HCT116 (cell line): Measurements from ENCODE around the gene KIF5A.

ENCODE experiments used
- CBX3 ChIP-seq: IDR thresholded peaks from 2 replicates; pipeline ENCODE4 v1.6.1; 2012; ENCODE audit warnings: low read depth
- CTCF ChIP-seq, 3 experiments: fragments of 200-600 bp in 1 of 3; sonication (generic) in 1 of 3; IDR thresholded peaks in 2 of 3; conservative IDR thresholded peaks in 1 of 3; 2 replicates each; pipeline ENCODE4 v1.5.1; 2012 to 2017; ENCODE audit warnings: low read depth in 2 of 3, low read length in 2 of 3, antibody characterized with exemption in 1 of 3, borderline replicate concordance in 1 of 3, control low read depth in 1 of 3, mild to moderate bottlenecking in 1 of 3, mixed read lengths in 1 of 3, mixed run types in 1 of 3, moderate library complexity in 1 of 3; ENCODE audit not compliant: insufficient read depth in 1 of 3
- EZH2 ChIP-seq: fragments of 200-600 bp; sonication (generic); IDR thresholded peaks from 2 replicates; pipeline ENCODE4 v1.6.1; 2017; ENCODE audit warnings: antibody characterized with exemption, mixed run types
- JUND ChIP-seq: IDR thresholded peaks from 2 replicates; pipeline ENCODE4 v1.6.1; 2012
- POLR2A ChIP-seq: IDR thresholded peaks from 2 replicates; pipeline ENCODE4 v1.7.0; 2011; ENCODE audit warnings: borderline replicate concordance; ENCODE audit not compliant: insufficient read depth, insufficient read length; ENCODE audit errors: extremely low read depth
- POLR2AphosphoS5 ChIP-seq: IDR thresholded peaks from 2 replicates; pipeline ENCODE4 v1.6.1; 2011; ENCODE audit warnings: mild to moderate bottlenecking, low read depth, low read length, moderate library complexity
- SIN3A ChIP-seq: IDR thresholded peaks from 2 replicates; pipeline ENCODE4 v1.6.1; 2012; ENCODE audit warnings: low read depth
- SP1 ChIP-seq: IDR thresholded peaks from 2 replicates; pipeline ENCODE4 v1.6.1; 2012; ENCODE audit warnings: low read depth
- SRF ChIP-seq: IDR thresholded peaks from 2 replicates; pipeline ENCODE4 v1.6.1; 2012; ENCODE audit warnings: low read depth
- TCF7L2 ChIP-seq: IDR thresholded peaks from 2 replicates; pipeline ENCODE4 v1.7.0; 2011; ENCODE audit warnings: borderline replicate concordance, inconsistent platforms; ENCODE audit not compliant: insufficient read depth, insufficient read length; ENCODE audit errors: extremely low read depth
- YY1 ChIP-seq: IDR thresholded peaks from 2 replicates; pipeline ENCODE4 v1.6.1; 2011; ENCODE audit warnings: low read length, low read depth, moderate library complexity, mild to moderate bottlenecking; ENCODE audit not compliant: insufficient replicate concordance; ENCODE audit errors: extremely low read depth

- no peak for TF ChIP-seq SRF
- no peak for TF ChIP-seq CTCF (IDR thresholded peaks at IDR 0.05 in 2 of 3, conservative IDR thresholded peaks at IDR 0.05 in 1 of 3; ENCODE audit: borderline replicate concordance in 1 of 3, insufficient read depth in 1 of 3, low read depth in 2 of 3, low read length in 2 of 3)
- no peak for TF ChIP-seq SIN3A
- no peak for TF ChIP-seq JUND
- TF ChIP-seq EZH2, result no peak
- no peak for TF ChIP-seq TCF7L2
- TF ChIP-seq CBX3, result no peak
- TF ChIP-seq SP1, result no peak
- TF ChIP-seq POLR2A, result no peak
- no peak; the same call in none of the 2 replicates for TF ChIP-seq POLR2AphosphoS5
- TF ChIP-seq YY1, result no peak
Measured at GRCh38 chr12:57515408-57515933, 34.4 kb upstream of the KIF5A start.
